ENCODE data around the gene GLO1.

GRCh38 chr6:38703949-38704590, 1.1 kb upstream of the GLO1 start:
- TF ChIP-seq CTCF (conservative IDR thresholded peaks at IDR 0.05) (no peak), ZFX (IDR thresholded peaks at IDR 0.05) (no peak)
